GM19438 (cell line): ENCODE results near the gene NHSL1.

ENCODE experiments used
- ATAC-seq: cut with Tn5 transposase; IDR thresholded peaks from one replicate; pipeline ENCODE4 v1.9.1; 2021; ENCODE audit warnings: low read depth; ENCODE audit not compliant: unreplicated experiment

NHSL1 gene

GRCh38 chr6:138410048-138410735, 89.1 kb downstream of the NHSL1 start:
- ATAC-seq: no peak

- ATAC-seq: no peak
Measured at GRCh38 chr6:138406443-138406842, 92.9 kb downstream of the NHSL1 start.

- no peak for ATAC-seq
Measured at GRCh38 chr6:138405816-138406413, 93.4 kb downstream of the NHSL1 start.

- ATAC-seq: no peak
Measured at GRCh38 chr6:138404666-138405337, 94.5 kb downstream of the NHSL1 start.

GRCh38 chr6:138403801-138404665, 95.3 kb downstream of the NHSL1 start, which contains the start of gene HEBP2:
Gene HEBP2 (plus strand): TSS chr6:138404223. CDS start chr6:138404496, 273 bp downstream.
- peak; percentile 89 for ATAC-seq

- peak; percentile 20 for ATAC-seq
Measured at GRCh38 chr6:138403324-138403800, 95.9 kb downstream of the NHSL1 start.

- no peak for ATAC-seq
Measured at GRCh38 chr6:138402838-138403187, 96.5 kb downstream of the NHSL1 start.

- ATAC-seq: no peak
Measured at GRCh38 chr6:138401960-138402837, 97.1 kb downstream of the NHSL1 start.

GRCh38 chr6:138400326-138400725, 99.0 kb downstream of the NHSL1 start:
- no peak for ATAC-seq

- no peak for ATAC-seq
Measured at GRCh38 chr6:138397128-138398122, 101.9 kb downstream of the NHSL1 start.

GRCh38 chr6:138396709-138397108, 102.6 kb downstream of the NHSL1 start:
- no peak for ATAC-seq

GRCh38 chr6:138393871-138394783, 105.2 kb downstream of the NHSL1 start:
- no peak for ATAC-seq

GRCh38 chr6:138389551-138389950, 109.7 kb downstream of the NHSL1 start:
- no peak for ATAC-seq

GRCh38 chr6:138387577-138388368, 111.5 kb downstream of the NHSL1 start:
- ATAC-seq: no peak

GRCh38 chr6:138386897-138387296, 112.4 kb downstream of the NHSL1 start:
- no peak for ATAC-seq

- ATAC-seq: no peak
Measured at GRCh38 chr6:138383776-138384175, 115.5 kb downstream of the NHSL1 start.
